Endothelial cell of umbilical vein (primary cell): ENCODE measurements around the gene TKT. TPM values are rescaled to one million over a fixed set of nuclear protein-coding genes. Genes with fewer than 3 reads are reported as not detected.

Experiments
- BruUV-seq: library from RNA; stranded (reverse); fragments of 400-500 nt; replicated peaks from 2 replicates; lab custom pipeline; 2021; lab: Mats Ljungman, UMichigan
- CTCF ChIA-PET: fragments of 300-600, 350-600 bp; sonication (Branson Sonifier 250); formaldehyde crosslinking; loops from one replicate; lab custom pipeline; 2021; ENCODE audit warnings: antibody characterized with exemption, inconsistent platforms; lab: Charles Lee
- POLR2A ChIA-PET: fragments of 300-600, 350-600 bp; sonication (Branson Sonifier 250); formaldehyde crosslinking; loops from one replicate; lab custom pipeline; 2021; ENCODE audit warnings: antibody characterized with exemption, inconsistent platforms; lab: Charles Lee
- DNase-seq: peaks from one replicate; pipeline ENCODE4 v3.0.0-alpha.2; 2011; ENCODE audit warnings: low read depth, low spot score
- FAIRE-seq: peaks from 2 replicates; lab custom pipeline; 2011; peaks lifted over from hg19 to GRCh38; lab: Jason Lieb, UNC
- H2AFZ ChIP-seq: 2 replicates; pipeline ENCODE4 v1.6.0; 2012; ENCODE audit warnings: low read depth, low read length, control low read depth, inconsistent platforms
- H3K27ac ChIP-seq: 2 replicates; pipeline ENCODE4 v1.5.1; 2011; ENCODE audit warnings: low read depth, mild to moderate bottlenecking, control low read depth, low read length, moderate library complexity; ENCODE audit not compliant: insufficient read depth
- H3K27me3 ChIP-seq, 2 experiments: 2 replicates each; pipeline versions ENCODE4 v1.6.0 to v1.6.1; 2011; ENCODE audit warnings: low read length in 2 of 2, mixed read lengths in 1 of 2; ENCODE audit not compliant: control insufficient read depth in 2 of 2, insufficient read depth in 2 of 2
- H3K36me3 ChIP-seq, 2 experiments: 2 replicates in 1 of 2; 3 replicates in 1 of 2; pipeline ENCODE4 v1.5.1; 2011; ENCODE audit warnings: low read length in 2 of 2, mild to moderate bottlenecking in 1 of 2, moderate library complexity in 1 of 2; ENCODE audit not compliant: control insufficient read depth in 2 of 2, insufficient read depth in 2 of 2; ENCODE audit errors: extremely low read depth in 1 of 2
- H3K4me1 ChIP-seq: 3 replicates; pipeline ENCODE4 v1.5.1; 2011; ENCODE audit warnings: mild to moderate bottlenecking, low read length; ENCODE audit not compliant: control insufficient read depth, insufficient read depth; ENCODE audit errors: extremely low read depth
- H3K4me2 ChIP-seq: 2 replicates; pipeline ENCODE4 v1.6.1; 2011; ENCODE audit warnings: low read length, control low read depth, mixed read lengths; ENCODE audit not compliant: insufficient read depth
- H3K4me3 ChIP-seq, 3 experiments: fragments of 200-600 bp in 1 of 3; sonication (generic), shearing (Covaris generic) in 1 of 3; replicated peaks in 1 of 3; 2 replicates each; pipeline ENCODE4 v1.5.1; 2011 to 2016; ENCODE audit warnings: control low read depth in 3 of 3, low read length in 3 of 3, mild to moderate bottlenecking in 2 of 3, inconsistent platforms in 1 of 3, low read depth in 1 of 3, moderate library complexity in 1 of 3; ENCODE audit not compliant: insufficient read depth in 1 of 3
- H3K79me2 ChIP-seq: 2 replicates; pipeline ENCODE4 v1.6.0; 2012; ENCODE audit warnings: low read length, inconsistent platforms; ENCODE audit not compliant: control insufficient read depth, insufficient read depth
- H3K9ac ChIP-seq: replicated peaks from 2 replicates; pipeline ENCODE3; 2011; ENCODE audit warnings: low read length, control low read depth; ENCODE audit not compliant: insufficient read depth; ENCODE audit errors: extremely low read depth
- H3K9me1 ChIP-seq: replicated peaks from 3 replicates; pipeline ENCODE4 v1.6.0; 2011; ENCODE audit warnings: mild to moderate bottlenecking, low read length; ENCODE audit not compliant: control insufficient read depth, insufficient read depth; ENCODE audit errors: extremely low read depth
- H3K9me3 ChIP-seq: replicated peaks from 2 replicates; pipeline ENCODE4 v1.5.1; 2012; ENCODE audit warnings: low read length, inconsistent platforms; ENCODE audit not compliant: control insufficient read depth, insufficient read depth
- H4K20me1 ChIP-seq: replicated peaks from 2 replicates; pipeline ENCODE3; 2011; ENCODE audit warnings: mild to moderate bottlenecking, low read length; ENCODE audit not compliant: control insufficient read depth, insufficient read depth; ENCODE audit errors: extremely low read depth
- GATA2 ChIP-seq: IDR thresholded peaks from 2 replicates; pipeline ENCODE4 v1.7.0; 2011; ENCODE audit warnings: low read depth, mild to moderate bottlenecking, moderate library complexity, mixed read lengths, low read length; ENCODE audit not compliant: insufficient read length, insufficient read depth
- MYC ChIP-seq: IDR thresholded peaks from one replicate; pipeline ENCODE4 v1.6.1; 2011; ENCODE audit warnings: mild to moderate bottlenecking, low read depth, low read length
- POLR2A ChIP-seq: IDR thresholded peaks from 2 replicates; pipeline ENCODE4 v1.6.1; 2012; ENCODE audit warnings: low read depth, mild to moderate bottlenecking, control low read depth, low read length
- dilution Hi-C: fragments of 300-500 bp; cut with MboI; formaldehyde crosslinking; loops from one replicate; pipeline ENCODE4 v1.15.0; 2019; ENCODE audit warnings: low sequenced_read_pairs; ENCODE audit not compliant: extremely low pct_ligation_motif_present
- intact Hi-C: fragments of 100-400 bp; cut with micrococcal nuclease; formaldehyde crosslinking; loops from one replicate; pipeline ENCODE4 v1.10.0; 2022
- polyA plus RNA-seq, 4 experiments: library from polyadenylated mRNA; depleted of rRNA in 3 of 4; stranded (reverse) in 3 of 4; unstranded in 1 of 4; fragments of >200 nt; gene quantifications; 2 replicates each; pipeline versions ENCODE4 v1.2.1 to v1.2.3, GENCODE V29; 2011 to 2012; ENCODE audit warnings: missing spikeins in 1 of 4
- total RNA-seq: library from RNA; stranded (reverse); gene quantifications from 2 replicates; pipeline ENCODE4 v1.2.3, GENCODE V29; 2021

Gene TKT
- total and polyA plus RNA-seq, 2 donors (not counting 3 experiments of a cell fraction or from before 2014, with no cell fraction given), result 287 to 586 TPM

GRCh38 chr3:53218131-53218530 lies 37.7 kb downstream of the TKT start:
- Histone ChIP-seq H3K4me1 (no peaks in the 10 kb centered on the region), H3K27ac (no peak overlapping the region), H3K79me2 (no peaks in the 10 kb centered on the region), H3K9me3 (no peaks in the 10 kb centered on the region), H4K20me1 (no peaks in the 10 kb centered on the region), H3K4me3 (no peak overlapping the region), H3K9ac (no peak overlapping the region), H3K9me1 (no peaks in the 10 kb centered on the region), H3K36me3 (no peaks in the 10 kb centered on the region), H3K27me3 (no peaks in the 10 kb centered on the region), H3K4me2 (no peak overlapping the region), H2AFZ (no peak overlapping the region)
- DNase-seq (no peak), FAIRE-seq (no peak)
- ChIA-PET POLR2A (no interaction called here), CTCF (no interaction called here)
- dilution Hi-C loops (no loop called here), intact Hi-C loops (no loop called here)
- no TSS peak for BruUV-seq
- no peak for TF ChIP-seq MYC

- Histone ChIP-seq H3K36me3 (no peaks in the 10 kb centered on the region), H3K4me1 (no peaks in the 10 kb centered on the region), H3K79me2 (no peaks in the 10 kb centered on the region), H3K4me3 (no peak overlapping the region), H4K20me1 (no peaks in the 10 kb centered on the region), H3K9me1 (no peaks in the 10 kb centered on the region), H3K9me3 (no peaks in the 10 kb centered on the region), H2AFZ (no peak overlapping the region), H3K9ac (no peak overlapping the region), H3K27ac (no peak overlapping the region), H3K4me2 (no peak overlapping the region), H3K27me3 (no peaks in the 10 kb centered on the region)
- no peak for DNase-seq
- dilution Hi-C loops (no loop called here), intact Hi-C loops (no loop called here)
- TF ChIP-seq GATA2 (no peak), POLR2A (no peak)
- ChIA-PET POLR2A (no interaction called here), CTCF (interaction anchor here (0.6 kb wide), 1 partner anchor 103 kb away, joined by 3 read pairs; no protein-coding TSS in a partner anchor)
- no TSS peak for BruUV-seq
- no peak for FAIRE-seq
These were observed 38.6 kb downstream of the TKT start for GRCh38 chr3:53217175-53217574.
